ENCODE data around the gene FBXL16.

DNA sequence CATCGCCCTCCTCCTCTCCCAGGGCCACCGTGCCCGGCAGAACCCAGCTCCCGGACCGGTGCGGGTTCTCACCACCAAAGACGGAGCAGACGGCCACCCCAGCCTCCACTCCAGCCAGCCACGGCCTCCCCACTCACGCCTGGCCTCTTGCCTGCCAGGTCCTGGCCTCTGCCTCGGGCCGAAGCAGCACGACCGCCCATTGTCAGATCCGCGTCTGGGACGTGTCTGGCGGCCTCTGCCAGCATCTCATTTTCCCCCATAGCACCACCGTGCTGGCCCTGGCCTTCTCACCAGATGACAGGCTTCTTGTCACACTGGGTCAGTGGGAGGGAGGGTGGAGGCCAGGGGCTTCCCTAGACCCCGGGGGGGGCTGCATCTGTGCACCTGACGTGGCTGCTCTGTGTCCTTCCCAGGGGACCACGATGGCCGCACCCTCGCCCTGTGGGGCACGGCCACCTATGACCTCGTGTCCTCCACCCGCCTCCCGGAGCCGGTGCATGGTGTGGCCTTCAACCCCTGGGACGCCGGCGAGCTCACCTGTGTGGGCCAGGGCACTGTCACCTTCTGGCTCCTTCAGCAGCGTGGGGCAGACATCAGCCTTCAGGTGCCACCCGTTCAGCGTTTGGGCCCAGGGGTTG is 44.3 kb downstream of the FBXL16 start:
- TF ChIP-seq POLR2AphosphoS5 (IDR thresholded peaks at IDR 0.05) (no peak), POLR2A (IDR thresholded peaks at IDR 0.05) (no peak), EP300 (IDR thresholded peaks at IDR 0.05) (no peak)
- TF ChIP-seq, protein P1, sequence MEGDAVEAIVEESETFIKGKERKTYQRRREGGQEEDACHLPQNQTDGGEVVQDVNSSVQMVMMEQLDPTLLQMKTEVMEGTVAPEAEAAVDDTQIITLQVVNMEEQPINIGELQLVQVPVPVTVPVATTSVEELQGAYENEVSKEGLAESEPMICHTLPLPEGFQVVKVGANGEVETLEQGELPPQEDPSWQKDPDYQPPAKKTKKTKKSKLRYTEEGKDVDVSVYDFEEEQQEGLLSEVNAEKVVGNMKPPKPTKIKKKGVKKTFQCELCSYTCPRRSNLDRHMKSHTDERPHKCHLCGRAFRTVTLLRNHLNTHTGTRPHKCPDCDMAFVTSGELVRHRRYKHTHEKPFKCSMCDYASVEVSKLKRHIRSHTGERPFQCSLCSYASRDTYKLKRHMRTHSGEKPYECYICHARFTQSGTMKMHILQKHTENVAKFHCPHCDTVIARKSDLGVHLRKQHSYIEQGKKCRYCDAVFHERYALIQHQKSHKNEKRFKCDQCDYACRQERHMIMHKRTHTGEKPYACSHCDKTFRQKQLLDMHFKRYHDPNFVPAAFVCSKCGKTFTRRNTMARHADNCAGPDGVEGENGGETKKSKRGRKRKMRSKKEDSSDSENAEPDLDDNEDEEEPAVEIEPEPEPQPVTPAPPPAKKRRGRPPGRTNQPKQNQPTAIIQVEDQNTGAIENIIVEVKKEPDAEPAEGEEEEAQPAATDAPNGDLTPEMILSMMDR (IDR thresholded peaks at IDR 0.05): peak in 1 of 6 experiments; percentile 6

All from upper lobe of left lung (tissue), 4 donors.